Nephron progenitor cell (in vitro differentiated cells): ENCODE results near the gene NCOA5.

Source experiments
- DNase-seq: peaks from one replicate; pipeline ENCODE4 v3.0.0; 2021
- H3K27ac Mint-ChIP-seq: 2 replicates; pipeline ENCODE4 v1.8.0; 2021; ENCODE audit warnings: mild to moderate bottlenecking, moderate library complexity, mixed read lengths
- H3K27me3 Mint-ChIP-seq: 2 replicates; pipeline ENCODE4 v1.8.0; 2021; ENCODE audit warnings: mild to moderate bottlenecking, low read depth, mixed read lengths; ENCODE audit not compliant: poor library complexity
- H3K36me3 Mint-ChIP-seq: 2 replicates; pipeline ENCODE4 v1.8.0; 2021; ENCODE audit warnings: low read depth, mixed read lengths
- H3K4me1 Mint-ChIP-seq: 2 replicates; pipeline ENCODE4 v1.8.0; 2021; ENCODE audit warnings: mixed read lengths
- H3K4me3 Mint-ChIP-seq: 2 replicates; pipeline ENCODE4 v1.8.0; 2021; ENCODE audit warnings: mild to moderate bottlenecking, moderate library complexity, mixed read lengths
- H3K9me3 Mint-ChIP-seq: 2 replicates; pipeline ENCODE4 v1.8.0; 2021; ENCODE audit warnings: mild to moderate bottlenecking, moderate library complexity, mixed read lengths
- TF ChIP-seq, protein P1 (sequence below): fragments of 200-600 bp; sonication (generic); IDR thresholded peaks from 2 replicates; pipeline ENCODE4 v1.5.0; 2021; ENCODE audit warnings: antibody characterized with exemption

The NCOA5 gene

DNA sequence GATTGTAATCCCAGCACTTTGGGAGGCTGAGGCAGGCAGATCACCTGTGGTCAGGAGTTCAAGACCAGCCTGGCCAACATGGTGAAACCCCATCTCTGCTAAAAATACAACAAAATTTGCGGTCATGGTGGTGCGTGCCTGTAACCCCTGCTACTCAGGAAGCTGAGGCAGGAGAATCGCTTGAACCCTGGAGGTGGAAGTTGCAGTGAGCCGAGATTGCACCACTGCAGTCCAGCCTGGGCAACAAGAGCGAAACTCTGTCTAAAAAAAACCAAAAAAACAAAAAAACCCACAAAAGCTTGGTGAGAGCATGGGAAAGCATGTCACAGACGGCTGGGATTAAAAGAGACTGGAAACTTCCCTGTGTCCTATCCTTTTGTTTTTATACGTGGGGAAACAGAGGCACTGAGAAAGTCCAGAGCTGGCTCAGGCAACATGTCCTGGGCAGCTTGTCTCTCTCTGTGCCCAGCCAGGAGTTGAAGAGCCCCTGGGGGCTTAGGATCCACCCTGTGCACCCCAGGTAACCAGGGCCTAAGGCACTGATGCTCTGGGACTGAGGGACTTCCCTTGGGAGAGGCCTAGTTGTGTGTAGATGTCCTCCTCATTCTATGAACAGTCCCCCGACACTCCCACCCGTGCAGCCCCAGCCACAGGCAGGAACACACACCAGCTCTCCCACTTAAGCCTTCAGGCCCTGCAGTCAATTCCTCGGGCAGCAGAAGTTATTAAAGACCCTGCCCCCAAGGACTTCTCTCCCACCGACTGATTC lies 44.3 kb upstream of the NCOA5 start:
- Mint-ChIP-seq H3K4me1 (no peaks in the 10 kb centered on the region), H3K27ac (no peak overlapping the region), H3K9me3 (no peaks in the 10 kb centered on the region), H3K4me3 (no peak overlapping the region), H3K27me3 (peaks cover 94% of the 10 kb centered on the region), H3K36me3 (no peaks in the 10 kb centered on the region)
- no peak for DNase-seq
- TF ChIP-seq, protein P1, sequence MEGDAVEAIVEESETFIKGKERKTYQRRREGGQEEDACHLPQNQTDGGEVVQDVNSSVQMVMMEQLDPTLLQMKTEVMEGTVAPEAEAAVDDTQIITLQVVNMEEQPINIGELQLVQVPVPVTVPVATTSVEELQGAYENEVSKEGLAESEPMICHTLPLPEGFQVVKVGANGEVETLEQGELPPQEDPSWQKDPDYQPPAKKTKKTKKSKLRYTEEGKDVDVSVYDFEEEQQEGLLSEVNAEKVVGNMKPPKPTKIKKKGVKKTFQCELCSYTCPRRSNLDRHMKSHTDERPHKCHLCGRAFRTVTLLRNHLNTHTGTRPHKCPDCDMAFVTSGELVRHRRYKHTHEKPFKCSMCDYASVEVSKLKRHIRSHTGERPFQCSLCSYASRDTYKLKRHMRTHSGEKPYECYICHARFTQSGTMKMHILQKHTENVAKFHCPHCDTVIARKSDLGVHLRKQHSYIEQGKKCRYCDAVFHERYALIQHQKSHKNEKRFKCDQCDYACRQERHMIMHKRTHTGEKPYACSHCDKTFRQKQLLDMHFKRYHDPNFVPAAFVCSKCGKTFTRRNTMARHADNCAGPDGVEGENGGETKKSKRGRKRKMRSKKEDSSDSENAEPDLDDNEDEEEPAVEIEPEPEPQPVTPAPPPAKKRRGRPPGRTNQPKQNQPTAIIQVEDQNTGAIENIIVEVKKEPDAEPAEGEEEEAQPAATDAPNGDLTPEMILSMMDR = no peak

DNA sequence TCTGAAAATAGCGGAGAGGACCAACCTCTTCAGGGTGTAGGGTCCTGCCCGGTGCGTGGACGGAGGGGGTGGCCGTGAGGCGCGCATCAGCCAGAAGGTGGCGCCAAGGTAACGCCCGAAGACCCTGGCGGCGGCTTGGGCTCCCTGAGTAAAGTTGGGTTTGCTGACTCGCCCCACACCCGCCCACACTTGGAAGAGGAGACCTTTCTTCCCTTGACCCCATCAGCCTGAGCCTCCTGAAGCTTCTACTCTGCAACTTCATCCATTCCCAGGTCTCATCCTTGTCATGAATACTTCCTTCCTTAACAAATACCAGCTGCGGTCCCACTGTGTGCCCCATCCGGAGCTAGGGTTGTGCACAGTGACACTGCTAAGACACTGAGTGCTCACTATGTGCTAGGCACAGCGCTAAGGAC lies 43.0 kb upstream of the NCOA5 start:
- Mint-ChIP-seq H3K4me1 (no peaks in the 10 kb centered on the region), H3K36me3 (no peaks in the 10 kb centered on the region), H3K27me3 (peaks cover 91% of the 10 kb centered on the region), H3K9me3 (no peaks in the 10 kb centered on the region), H3K4me3 (no peak overlapping the region), H3K27ac (no peak overlapping the region)
- TF ChIP-seq, protein P1 = peak; percentile 86
- DNase-seq = peak; percentile 89

DNA sequence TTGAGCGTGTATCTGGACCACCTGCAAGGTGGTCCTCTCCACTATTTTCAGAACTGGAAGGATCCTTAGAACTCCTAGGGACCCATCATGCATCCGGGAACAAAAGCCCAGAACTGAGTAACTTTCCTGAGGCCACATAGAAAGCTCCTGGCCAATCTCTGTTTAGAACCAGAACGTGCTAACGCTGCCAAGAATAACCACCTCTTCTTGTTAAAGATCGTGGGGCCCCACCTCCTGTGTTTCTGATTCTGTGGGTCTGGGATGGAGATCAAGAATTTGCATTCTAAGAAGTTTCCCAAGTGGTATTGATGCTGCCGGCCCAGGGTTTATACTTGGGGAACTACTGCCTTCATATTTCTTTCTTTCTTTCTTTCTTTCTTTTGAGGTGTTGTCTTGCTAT lies 41.6 kb upstream of the NCOA5 start:
- H3K27ac Mint-ChIP-seq = no peak overlapping the region
- no peaks in the 10 kb centered on the region for H3K4me1 Mint-ChIP-seq
- no peaks in the 10 kb centered on the region for H3K36me3 Mint-ChIP-seq
- H3K4me3 Mint-ChIP-seq = no peak overlapping the region
- peaks cover 77% of the 10 kb centered on the region for H3K27me3 Mint-ChIP-seq
- TF ChIP-seq, protein P1 = no peak
- DNase-seq = no peak
- no peaks in the 10 kb centered on the region for H3K9me3 Mint-ChIP-seq

DNA sequence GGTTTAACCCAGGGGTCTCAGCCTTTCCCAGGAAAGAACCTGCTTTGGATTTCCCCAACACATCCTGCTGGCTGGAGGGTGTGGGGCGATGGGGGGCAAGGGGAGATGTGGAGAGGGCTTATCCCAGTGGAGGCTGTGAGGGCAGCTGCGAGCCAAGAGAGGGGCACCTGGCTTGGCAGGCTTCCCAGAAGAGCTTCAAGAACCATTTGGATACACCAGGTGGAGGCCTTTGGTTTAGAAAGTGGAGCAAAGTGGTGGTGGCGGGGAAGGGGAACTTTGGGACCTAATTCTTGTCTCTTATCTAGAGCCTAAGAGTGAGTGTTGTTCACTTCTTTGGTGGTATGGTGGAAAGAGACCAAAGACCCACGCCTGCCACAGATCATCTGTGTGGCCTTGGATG lies 40.8 kb upstream of the NCOA5 start:
- H3K4me1 Mint-ChIP-seq = no peaks in the 10 kb centered on the region
- H3K27ac Mint-ChIP-seq = no peak overlapping the region
- H3K27me3 Mint-ChIP-seq = peaks cover 69% of the 10 kb centered on the region
- TF ChIP-seq, protein P1 = no peak
- H3K4me3 Mint-ChIP-seq = no peak overlapping the region
- H3K36me3 Mint-ChIP-seq = no peaks in the 10 kb centered on the region
- no peak for DNase-seq
- no peaks in the 10 kb centered on the region for H3K9me3 Mint-ChIP-seq

DNA sequence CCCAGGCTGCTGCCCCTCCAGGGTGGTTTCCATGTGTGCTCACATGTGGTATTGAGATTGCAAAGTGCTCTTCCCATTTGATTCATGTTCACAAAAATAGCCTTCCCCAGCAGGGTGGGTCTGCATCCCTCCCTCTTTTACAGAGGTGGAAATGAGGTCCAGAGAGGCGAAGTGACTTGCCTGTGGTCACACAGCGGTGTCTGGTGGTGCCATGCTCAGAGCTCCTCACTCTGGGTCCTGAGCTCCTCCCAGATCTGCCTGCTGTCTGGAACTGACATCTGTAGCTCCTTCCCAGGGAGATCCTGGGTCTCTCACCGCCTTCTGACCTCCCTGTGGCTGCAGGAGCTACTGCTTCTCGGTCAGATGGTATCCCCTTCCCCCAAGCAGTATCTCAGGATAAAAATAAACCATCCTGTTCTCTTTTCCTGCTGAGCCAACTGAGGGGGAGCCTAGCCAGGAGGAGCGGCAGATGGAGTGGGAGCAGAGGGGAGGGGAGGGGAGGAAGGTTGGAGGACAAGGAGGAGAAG lies 40.3 kb upstream of the NCOA5 start:
- TF ChIP-seq, protein P1 = no peak

More for the DNA sequence above, 40.3 kb upstream of the NCOA5 start:
- Mint-ChIP-seq H3K4me3 (no peak overlapping the region), H3K27me3 (peaks cover 64% of the 10 kb centered on the region), H3K36me3 (no peaks in the 10 kb centered on the region), H3K27ac (no peak overlapping the region), H3K9me3 (no peaks in the 10 kb centered on the region), H3K4me1 (no peaks in the 10 kb centered on the region)
- DNase-seq = no peak
